Kidney (tissue), 14 donors: Measurements from ENCODE around the gene STAU1. TPM values are rescaled to one million over a fixed set of nuclear protein-coding genes. Genes with fewer than 3 reads are reported as not detected.

ENCODE experiments used
- DNase-seq, 5 donors: peaks; one replicate each; pipeline ENCODE4 v3.0.0-alpha.2; 2013 to 2020
- FAIRE-seq: peaks from 2 replicates; lab custom pipeline; 2012; peaks lifted over from hg19 to GRCh38; lab: Jason Lieb, UNC
- H3K27ac ChIP-seq, 2 donors: one replicate each; pipeline ENCODE4 v1.7.0; 2013; ENCODE audit warnings: low read depth in 2 of 2, low read length in 2 of 2, inconsistent platforms in 1 of 2
- H3K27me3 ChIP-seq: one replicate; pipeline ENCODE4 v1.7.1; 2013; ENCODE audit warnings: low read length, inconsistent platforms; ENCODE audit not compliant: control insufficient read depth, insufficient read depth
- H3K36me3 ChIP-seq, 3 donors: one replicate each; pipeline versions ENCODE4 v1.7.0 to v1.7.1; 2013; ENCODE audit warnings: low read length in 3 of 3, control low read depth in 1 of 3, inconsistent platforms in 1 of 3; ENCODE audit not compliant: insufficient read depth in 3 of 3, control insufficient read depth in 2 of 3
- H3K4me1 ChIP-seq, 3 donors: one replicate each; pipeline versions ENCODE4 v1.7.0 to v1.7.1; 2013; ENCODE audit warnings: low read length in 3 of 3, inconsistent platforms in 1 of 3, low read depth in 1 of 3; ENCODE audit not compliant: control insufficient read depth in 2 of 3, insufficient read depth in 2 of 3
- H3K4me3 ChIP-seq, 3 donors: one replicate each; pipeline versions ENCODE4 v1.7.0 to v1.8.1; 2013; ENCODE audit warnings: low read length in 3 of 3, control low read depth in 1 of 3, inconsistent platforms in 1 of 3
- H3K9ac ChIP-seq, 3 donors: one replicate each; pipeline versions ENCODE4 v1.7.0 to v1.7.1; 2013; ENCODE audit warnings: low read length in 3 of 3, control low read depth in 1 of 3, inconsistent platforms in 1 of 3
- H3K9me3 ChIP-seq, 3 donors: one replicate each; pipeline versions ENCODE4 v1.7.0 to v1.7.1; 2013; ENCODE audit warnings: low read length in 3 of 3, control low read depth in 1 of 3, inconsistent platforms in 1 of 3; ENCODE audit not compliant: control insufficient read depth in 2 of 3, insufficient read depth in 1 of 3
- CTCF ChIP-seq: IDR thresholded peaks from 3 replicates; pipeline ENCODE4 v1.5.1; 2012; ENCODE audit warnings: mild to moderate bottlenecking, moderate library complexity, borderline replicate concordance; ENCODE audit not compliant: insufficient read depth; ENCODE audit errors: extremely low read depth
- intact Hi-C: fragments of 100-400 bp; cut with DNase I; formaldehyde crosslinking; loops from one replicate; pipeline ENCODE4 v1.11.1; 2022
- polyA plus RNA-seq: library from polyadenylated mRNA; stranded (reverse); fragments of 350-450 nt; fragmentation: Illumina TruSeq; extraction: RNeasy Lipid Tissue Mini Kit (QIAGEN cat#74804); gene quantifications from one replicate; pipeline ENCODE4 v1.2.3, GENCODE V29; 2014; ENCODE audit warnings: low read depth, low replicate concordance; ENCODE audit not compliant: insufficient read depth
- total RNA-seq: library from RNA; stranded (reverse); fragmentation: NEBNext Ultra II Directional; extraction: Animal tissue kit (Norgen Biotek cat#: 25700); gene quantifications from one replicate; pipeline ENCODE4 v1.2.1, GENCODE V29; 2021
- donor health status: control.
- donor health status: control.
- donor health status: control.
- donor health status: control.
- donor health status: control.
- donor health status: DM: yes; HTN: yes; CAD: no.
- donor health status: Normal renal cell carcinoma (clear cell type).

Gene STAU1
- total and polyA plus RNA-seq, 2 donors from 2014 or later, result 53.3 to 85.4 TPM

- peak; percentile 64 for TF ChIP-seq CTCF
- Histone ChIP-seq H3K9me3 (no peaks in the 10 kb centered on the region), H3K9ac (peak overlapping the region in 2 of 3 donors; percentile 15 to 41), H3K36me3 (peaks cover 2 to 14% (median 7%) of the 10 kb centered on the region in 3 donors), H3K4me3 (no peak overlapping the region), H3K27ac (no peak overlapping the region), H3K4me1 (peaks cover 2 to 7% (median 3%) of the 10 kb centered on the region in 3 donors), H3K27me3 (no peaks in the 10 kb centered on the region)
- intact Hi-C loops, result loop anchor here (5.0 kb wide), 1 partner anchor 84 kb away; the partner anchor contains the start of gene DDX27
- DNase-seq (peak in 4 of 5 donors; percentile 30 to 93 (median 72)), FAIRE-seq (peak; percentile 82)
These were observed 55.1 kb downstream of the STAU1 start for GRCh38 chr20:49132995-49133478.

GRCh38 chr20:49123982-49124381, 64.2 kb downstream of the STAU1 start:
- H3K9ac ChIP-seq, result no peak overlapping the region
- intact Hi-C loops, result no loop called here
- no peaks in the 10 kb centered on the region for H3K27me3 ChIP-seq
- H3K9me3 ChIP-seq, result no peaks in the 10 kb centered on the region
- H3K36me3 ChIP-seq, result peaks cover 9 to 28% (median 9%) of the 10 kb centered on the region in 3 donors
- FAIRE-seq, result no peak
- no peaks in the 10 kb centered on the region for H3K4me1 ChIP-seq
- no peak overlapping the region for H3K27ac ChIP-seq
- H3K4me3 ChIP-seq, result no peak overlapping the region
- DNase-seq, result no peak
- TF ChIP-seq CTCF, result no peak

GRCh38 chr20:49122920-49123319, 65.2 kb downstream of the STAU1 start:
- Histone ChIP-seq H3K9me3 (no peaks in the 10 kb centered on the region), H3K4me3 (no peak overlapping the region), H3K36me3 (peaks cover 11 to 38% (median 12%) of the 10 kb centered on the region in 3 donors), H3K27ac (no peak overlapping the region), H3K27me3 (no peaks in the 10 kb centered on the region), H3K4me1 (no peaks in the 10 kb centered on the region), H3K9ac (no peak overlapping the region)
- DNase-seq, result no peak
- no peak for TF ChIP-seq CTCF
- intact Hi-C loops, result no loop called here
- no peak for FAIRE-seq
